ENCODE results near the gene ZNF783.

ZNF783 gene

GRCh38 chr7:149261829-149262617 is at the start of gene ZNF783:
Gene ZNF783 (plus strand): TSS chr7:149262196. CDS start chr7:149262334, 138 bp downstream.
- peak within 1 kb of the TSS; percentile 85 for H3K27ac ChIP-seq
- TF ChIP-seq ZFX (IDR thresholded peaks at IDR 0.05), result peak; percentile 100
- TF ChIP-seq CTCF (conservative IDR thresholded peaks at IDR 0.05), result peak; percentile 99

GRCh38 chr7:149214020-149214720 is 47.8 kb upstream of the ZNF783 start:
- TF ChIP-seq ZFX (IDR thresholded peaks at IDR 0.05), result no peak
- TF ChIP-seq CTCF (conservative IDR thresholded peaks at IDR 0.05), result no peak
- no peak overlapping the region for H3K27ac ChIP-seq

- H3K27ac ChIP-seq, result no peak overlapping the region
- TF ChIP-seq ZFX (IDR thresholded peaks at IDR 0.05) (no peak), CTCF (conservative IDR thresholded peaks at IDR 0.05) (no peak)
Measured at GRCh38 chr7:149216402-149216801, 45.6 kb upstream of the ZNF783 start.

GRCh38 chr7:149217570-149217969 is 44.4 kb upstream of the ZNF783 start:
- H3K27ac ChIP-seq, result no peak overlapping the region
- no peak for TF ChIP-seq ZFX (IDR thresholded peaks at IDR 0.05)
- TF ChIP-seq CTCF (conservative IDR thresholded peaks at IDR 0.05), result no peak

GRCh38 chr7:149218469-149219420 is 43.3 kb upstream of the ZNF783 start:
- no peak for TF ChIP-seq ZFX (IDR thresholded peaks at IDR 0.05)
- H3K27ac ChIP-seq, result no peak overlapping the region

GRCh38 chr7:149220534-149220933 is 41.5 kb upstream of the ZNF783 start:
- no peak overlapping the region for H3K27ac ChIP-seq

More at GRCh38 chr7:149220534-149220933, 41.5 kb upstream of the ZNF783 start:
- TF ChIP-seq CTCF (conservative IDR thresholded peaks at IDR 0.05) (no peak), ZFX (IDR thresholded peaks at IDR 0.05) (no peak)
